Adipose tissue (tissue), 3 donors: ENCODE data around the gene LRRN2. TPM values are rescaled to one million over a fixed set of nuclear protein-coding genes. Genes with fewer than 3 reads are reported as not detected.

Source experiments
- H3K27ac ChIP-seq: one replicate; pipeline ENCODE4 v1.5.1; 2013; ENCODE audit warnings: low read depth, low read length
- WGBS, 3 donors: extraction: QIAGEN DNeasy Blood & Tissue Kit; methylation state at CpG; one replicate each; pipeline ENCODE4 v1.1.7; 2013; 5-methylcytosine and 5-hydroxymethylcytosine counted together
- polyA plus RNA-seq, 3 donors: library from polyadenylated mRNA; stranded (reverse); fragments of 200-250 nt; gene quantifications; one replicate each; pipeline ENCODE4 v1.2.3, GENCODE V29; 2013
- donor health status: healthy with polysubstance abuse.
- donor health status: Bipolar disorder and iron deficiency.
- donor health status: healthy.

The LRRN2 gene
- polyA plus RNA-seq, 3 donors = 0.38 to 5.1 (median 3.1) TPM

DNA sequence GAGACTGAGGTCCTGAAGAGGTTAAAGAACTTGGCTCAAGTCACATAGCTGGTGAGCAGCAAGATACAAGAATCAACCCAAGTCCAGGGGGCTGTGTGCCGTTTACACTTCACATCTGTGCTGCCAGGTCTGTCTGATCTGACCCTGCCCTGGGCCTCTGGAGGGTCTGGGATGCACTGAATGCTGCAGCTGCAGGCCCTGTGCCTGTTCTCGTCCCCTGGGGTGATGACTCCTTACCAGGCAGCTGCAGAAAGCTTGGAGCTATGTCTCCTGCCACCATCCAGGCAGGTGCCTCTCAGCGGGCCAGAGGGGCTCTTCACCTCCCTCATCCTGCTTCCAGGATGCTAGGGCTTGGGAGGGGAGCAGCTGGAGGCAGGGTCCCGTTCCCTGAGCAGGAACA lies 63.5 kb downstream of the LRRN2 start:
- no peak overlapping the region for H3K27ac ChIP-seq
- 62 to 81% (median 73%) methylated on average over 4 of the region's 4 CpGs for WGBS, 3 donors

DNA sequence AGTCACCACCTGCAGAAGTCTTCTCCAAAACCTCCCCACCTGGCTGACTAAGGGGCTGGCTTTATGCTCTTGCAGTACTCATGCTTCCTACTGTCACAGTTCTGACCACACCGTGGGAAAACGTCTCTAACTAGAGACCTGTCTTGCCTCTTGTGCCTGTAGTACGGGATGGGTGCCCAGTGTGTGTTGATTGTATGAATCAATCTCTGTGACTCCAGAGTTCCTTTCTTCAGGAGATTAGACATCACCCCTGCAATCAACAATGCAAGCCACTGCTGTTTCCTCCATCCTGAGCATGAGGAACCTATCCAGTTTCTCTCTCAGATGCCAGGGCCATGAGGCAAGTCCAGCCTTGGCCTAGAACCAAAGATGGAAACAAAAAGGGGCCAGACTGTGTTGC lies 64.1 kb downstream of the LRRN2 start:
- no peak overlapping the region for H3K27ac ChIP-seq
- WGBS, 3 donors = 49 to 84% (median 76%) methylated on average over 3 of the region's 3 CpGs

DNA sequence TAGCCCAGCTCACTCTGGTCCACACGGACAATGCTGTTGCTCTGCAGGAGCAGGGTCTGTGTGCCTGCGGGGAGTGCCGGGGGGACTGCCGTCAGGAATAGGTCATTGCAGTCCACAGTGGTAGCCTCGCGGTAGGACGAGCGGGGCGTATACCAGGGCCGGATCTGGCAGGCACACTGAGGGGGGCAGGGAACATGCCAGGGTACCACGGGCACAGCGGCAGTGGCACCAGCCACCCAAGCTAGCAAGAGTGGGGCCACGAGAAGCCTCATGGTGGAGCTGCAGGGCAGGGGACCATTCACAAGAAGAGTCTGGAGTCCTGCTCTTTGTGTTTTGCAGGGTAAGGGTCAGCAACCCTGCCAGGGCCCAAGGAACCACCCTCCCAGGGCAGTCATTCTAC lies 65.8 kb downstream of the LRRN2 start:
- no peak overlapping the region for H3K27ac ChIP-seq
- WGBS, 3 donors = 84 to 92% (median 89%) methylated on average over 13 of the region's 13 CpGs

DNA sequence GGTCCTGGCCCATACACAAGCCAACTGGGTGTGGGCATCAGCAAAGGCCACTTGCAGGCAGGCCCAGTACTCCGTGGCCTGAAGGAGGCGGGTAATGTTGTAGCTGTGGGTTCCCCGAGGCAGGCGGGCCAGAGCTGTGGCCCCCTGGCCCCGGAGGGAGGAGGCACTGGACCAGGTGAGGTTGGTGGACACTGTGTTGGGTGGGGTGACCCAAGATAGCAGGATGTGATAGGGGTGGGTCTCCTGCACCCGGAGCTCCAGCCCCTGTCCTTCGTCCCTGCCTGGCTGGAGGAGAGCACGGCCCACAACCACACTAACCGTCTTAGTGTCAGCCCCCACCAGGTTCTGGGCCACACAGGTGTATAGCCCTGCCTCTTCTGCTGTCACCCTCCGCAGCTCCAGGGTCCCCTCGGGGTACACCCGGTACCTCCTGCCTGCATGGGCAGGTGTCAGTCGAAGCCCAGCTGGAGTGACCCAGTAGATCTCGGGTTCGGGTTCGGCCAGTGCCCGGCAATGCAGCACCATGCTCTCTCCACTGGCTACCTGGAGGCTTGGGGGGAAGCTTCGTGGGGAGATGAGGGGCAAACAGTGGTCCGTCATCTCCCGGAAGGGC lies 67.3 kb downstream of the LRRN2 start:
- WGBS, 3 donors = 92 to 95% (median 94%) methylated on average over 20 of the region's 20 CpGs

DNA sequence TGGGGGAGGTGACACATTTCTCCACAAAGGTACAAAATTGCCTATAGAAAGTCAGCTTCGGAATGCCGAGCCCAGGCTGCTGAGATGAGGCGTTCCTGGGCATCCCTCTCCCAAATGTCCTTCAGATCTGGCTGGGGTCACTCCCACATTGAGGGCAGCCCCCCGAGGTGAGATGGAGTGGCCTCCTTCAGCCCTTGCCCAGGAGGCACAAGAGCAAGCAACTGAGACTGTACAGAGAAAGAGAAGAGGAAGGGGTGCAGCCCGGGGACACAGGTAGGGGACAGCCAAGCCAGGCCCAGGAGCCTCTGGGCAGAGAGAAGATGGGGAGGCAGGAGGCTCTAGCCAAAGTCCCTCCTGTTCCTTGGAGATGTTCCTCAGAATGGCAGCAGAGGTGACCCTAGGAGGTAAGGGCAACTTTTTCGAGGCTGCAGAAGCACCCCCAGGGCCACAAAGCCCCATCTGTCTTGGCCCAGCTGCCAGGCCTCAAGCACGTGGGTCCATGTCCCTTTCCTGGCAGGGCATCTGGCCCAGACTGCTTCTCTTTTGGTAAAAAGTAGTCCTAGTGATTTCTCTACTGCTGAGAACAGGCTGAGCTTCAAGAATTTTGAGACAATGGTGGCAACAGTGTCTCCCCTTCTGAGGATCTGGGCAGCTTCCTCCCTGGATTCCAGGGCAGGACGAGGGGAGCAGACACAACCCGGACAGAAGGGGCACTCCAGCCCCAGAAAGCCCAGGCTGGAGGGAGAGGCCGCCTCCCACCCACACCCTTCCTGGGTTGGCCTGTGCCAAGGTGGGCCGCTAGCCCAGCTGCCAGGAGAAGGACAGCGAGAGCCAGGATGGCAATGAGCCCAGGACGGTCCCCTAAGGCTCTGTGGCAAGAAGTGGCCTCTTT lies 68.0 kb downstream of the LRRN2 start:
- H3K27ac ChIP-seq = no peak overlapping the region

More for the DNA sequence above, 67.3 kb downstream of the LRRN2 start:
- H3K27ac ChIP-seq = no peak overlapping the region

DNA sequence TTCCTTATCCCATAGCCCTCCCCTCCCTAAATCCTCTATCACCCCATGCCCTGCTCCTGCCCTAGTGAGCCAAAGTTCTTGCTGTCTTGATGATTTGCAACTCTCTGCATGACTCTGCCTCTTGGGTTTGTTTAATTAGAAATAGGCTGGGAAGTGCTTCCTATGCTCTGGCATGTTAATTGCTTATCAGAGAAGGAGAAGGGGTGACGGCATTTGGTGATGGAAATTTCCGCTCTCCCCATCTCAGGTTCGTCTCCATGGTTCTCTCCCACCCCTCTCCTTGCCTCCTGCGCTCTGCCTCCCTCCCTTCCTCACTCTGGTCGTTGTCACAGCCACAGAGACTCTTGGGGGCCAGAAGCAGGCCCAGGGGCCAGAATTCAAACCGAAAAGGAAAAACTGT lies 68.9 kb downstream of the LRRN2 start:
- WGBS, 3 donors = 79 to 88% (median 87%) methylated on average over 6 of the region's 6 CpGs
- no peak overlapping the region for H3K27ac ChIP-seq

More for the DNA sequence above, 68.0 kb downstream of the LRRN2 start:
- 75 to 76% (median 75%) methylated on average over 13 of the region's 13 CpGs for WGBS, 3 donors

DNA sequence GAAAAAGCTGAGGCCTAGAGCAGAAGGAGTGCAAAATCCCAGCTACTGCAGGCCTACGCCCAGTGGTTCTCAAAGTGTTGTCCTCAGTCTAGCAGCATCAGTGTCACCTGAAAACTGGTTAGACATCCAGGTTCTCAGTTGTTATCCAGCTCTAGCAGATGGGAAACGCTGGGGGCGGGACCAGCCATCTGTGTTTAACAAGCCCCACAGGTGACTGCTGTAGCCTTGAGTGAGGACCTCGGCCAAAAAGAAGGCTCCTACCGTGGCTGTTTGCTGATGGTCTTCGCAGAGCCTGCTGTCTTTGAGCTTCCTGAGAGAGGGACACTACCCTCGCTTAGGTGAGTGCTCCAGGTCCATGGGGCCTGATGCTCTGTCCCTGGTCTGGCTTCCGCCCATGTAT lies 69.7 kb downstream of the LRRN2 start:
- no peak overlapping the region for H3K27ac ChIP-seq
- 69 to 93% (median 89%) methylated on average over 8 of the region's 8 CpGs for WGBS, 3 donors

DNA sequence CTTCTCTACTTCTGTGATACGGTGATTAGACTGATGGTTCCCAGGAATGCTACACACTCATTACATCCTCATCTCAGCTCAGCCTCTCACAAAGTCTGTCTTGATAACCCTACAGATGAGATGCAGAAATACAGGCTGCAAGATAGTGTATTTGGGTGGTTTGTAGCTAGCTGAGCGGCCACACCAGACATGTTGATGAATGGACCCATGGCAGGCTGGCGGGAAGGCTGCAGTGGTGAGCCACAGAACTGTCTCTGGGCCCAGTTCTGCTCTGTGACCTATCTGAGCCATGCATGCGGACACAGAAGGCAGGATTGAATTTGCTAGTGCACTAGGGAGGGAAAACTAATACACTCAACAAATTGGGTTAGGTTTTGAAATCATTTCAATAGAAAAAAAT lies 71.9 kb downstream of the LRRN2 start:
- H3K27ac ChIP-seq = no peak overlapping the region
- 91 to 92% (median 91%) methylated on average over 4 of the region's 4 CpGs for WGBS, 3 donors

DNA sequence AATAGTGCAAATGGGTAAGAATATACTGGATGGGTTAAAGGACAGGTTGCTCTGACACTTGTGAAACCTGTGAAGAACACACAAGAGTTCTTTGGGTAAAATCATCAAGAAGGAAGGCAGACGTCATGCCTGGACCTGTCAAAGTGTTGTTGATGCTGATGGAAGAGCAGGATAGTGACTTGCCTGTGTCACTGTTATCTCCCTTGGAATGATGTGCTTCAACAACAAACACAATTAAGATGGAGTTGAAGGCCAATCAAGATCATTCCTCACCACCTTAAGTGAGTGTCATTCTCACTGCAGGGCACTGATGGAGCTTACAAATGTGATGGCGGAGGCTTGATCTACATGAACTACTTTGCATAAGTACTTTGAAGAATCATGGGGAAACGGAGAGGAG lies 73.2 kb downstream of the LRRN2 start:
- H3K27ac ChIP-seq = no peak overlapping the region
- 89 to 93% (median 93%) methylated on average over 3 of the region's 3 CpGs for WGBS, 3 donors

DNA sequence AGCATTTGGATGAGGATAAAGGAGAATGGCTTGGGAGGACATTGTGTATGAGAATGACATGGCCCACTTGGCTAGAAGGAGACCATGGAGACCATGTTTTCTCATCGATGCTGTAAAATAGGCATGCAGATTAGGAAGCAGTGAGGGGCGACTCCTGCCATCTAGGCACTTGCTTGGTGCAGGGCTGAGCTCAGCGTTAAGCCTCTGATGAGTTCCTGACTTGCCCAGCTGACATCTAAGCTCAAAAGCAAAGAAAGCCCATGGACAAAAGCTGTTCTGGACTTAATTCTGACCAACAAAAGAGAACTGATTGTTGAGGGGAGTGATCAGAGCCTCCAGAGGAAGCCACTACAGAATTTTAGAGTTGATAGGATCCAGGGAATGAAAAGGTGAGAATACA lies 74.5 kb downstream of the LRRN2 start:
- WGBS, 3 donors = 69 to 88% (median 72%) methylated on average over 3 of the region's 3 CpGs

DNA sequence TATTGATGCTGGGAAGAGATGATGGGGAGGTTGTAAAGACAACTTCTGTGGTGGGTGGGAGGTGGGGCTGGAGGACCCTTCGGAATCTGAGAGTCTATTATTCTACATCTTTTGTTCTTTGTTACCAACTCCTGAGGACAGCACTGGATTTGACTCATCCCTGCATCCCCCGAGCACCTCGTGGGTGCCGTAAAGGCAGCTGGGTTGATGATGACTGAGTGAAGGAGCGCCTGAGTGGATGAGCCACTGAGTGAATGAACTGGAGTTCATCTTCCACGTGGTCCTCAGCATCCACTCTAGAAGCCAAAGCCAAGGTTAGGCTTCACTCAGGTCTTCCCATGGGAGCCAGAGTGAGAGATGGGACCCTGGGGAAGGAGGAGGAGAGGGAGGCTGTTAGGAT lies 77.6 kb downstream of the LRRN2 start:
- no peak overlapping the region for H3K27ac ChIP-seq
- WGBS, 3 donors = 80 to 83% (median 81%) methylated on average over 6 of the region's 6 CpGs

More for the DNA sequence above, 74.5 kb downstream of the LRRN2 start:
- H3K27ac ChIP-seq = no peak overlapping the region

DNA sequence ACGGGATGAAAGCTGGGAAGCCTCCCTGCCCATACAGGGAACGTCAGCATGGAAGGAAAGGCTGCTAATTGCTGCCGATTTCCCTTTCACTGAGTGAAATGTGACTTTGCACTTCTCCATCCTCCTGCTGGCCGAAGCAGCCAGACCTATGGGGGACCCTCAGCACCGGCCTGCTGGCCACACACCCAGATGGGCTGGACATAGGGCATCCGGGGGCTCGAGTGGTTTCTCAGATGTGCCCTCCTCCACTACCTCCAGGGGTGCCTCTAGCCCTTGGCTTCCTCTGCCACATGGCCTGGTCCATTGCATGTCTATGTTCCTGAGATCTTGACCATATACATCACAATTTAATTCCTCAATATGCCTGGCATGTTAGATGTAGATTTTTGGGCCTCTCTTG lies 79.7 kb downstream of the LRRN2 start:
- no peak overlapping the region for H3K27ac ChIP-seq
- 64 to 75% (median 65%) methylated on average over 7 of the region's 7 CpGs for WGBS, 3 donors

DNA sequence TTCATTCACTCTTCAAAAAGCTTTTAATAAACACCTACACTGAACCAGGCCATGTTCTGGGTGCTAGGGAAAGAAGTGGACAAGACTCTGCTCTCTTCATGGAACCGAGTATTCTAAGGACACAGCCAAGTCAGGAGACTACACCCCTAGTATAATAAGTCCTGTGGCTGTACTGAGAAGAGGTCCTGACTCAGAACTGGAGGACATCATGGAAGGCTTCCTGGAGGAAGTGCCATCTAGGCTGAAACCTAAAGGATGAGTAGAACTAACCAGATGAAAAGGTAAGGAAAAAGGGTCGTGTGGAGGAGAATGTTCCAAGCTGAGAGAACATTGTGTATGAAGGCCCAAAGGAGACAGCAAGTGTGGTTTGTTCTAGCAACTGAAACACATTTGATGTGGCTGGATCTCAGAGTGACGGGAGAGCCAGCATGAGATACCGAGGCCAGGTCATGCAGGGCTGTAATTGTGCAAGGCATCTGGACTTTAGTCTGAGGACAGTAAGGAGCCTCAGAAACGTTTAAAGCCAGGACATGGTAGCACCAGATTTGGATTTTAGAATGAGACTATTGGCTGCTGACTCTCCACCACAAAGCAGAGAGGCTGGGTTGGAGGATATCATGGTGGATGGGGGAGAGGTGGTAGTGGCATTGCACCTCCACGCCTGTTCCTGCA lies 82.5 kb downstream of the LRRN2 start:
- 74 to 83% (median 82%) methylated on average over 6 of the region's 6 CpGs for WGBS, 3 donors
- no peak overlapping the region for H3K27ac ChIP-seq

DNA sequence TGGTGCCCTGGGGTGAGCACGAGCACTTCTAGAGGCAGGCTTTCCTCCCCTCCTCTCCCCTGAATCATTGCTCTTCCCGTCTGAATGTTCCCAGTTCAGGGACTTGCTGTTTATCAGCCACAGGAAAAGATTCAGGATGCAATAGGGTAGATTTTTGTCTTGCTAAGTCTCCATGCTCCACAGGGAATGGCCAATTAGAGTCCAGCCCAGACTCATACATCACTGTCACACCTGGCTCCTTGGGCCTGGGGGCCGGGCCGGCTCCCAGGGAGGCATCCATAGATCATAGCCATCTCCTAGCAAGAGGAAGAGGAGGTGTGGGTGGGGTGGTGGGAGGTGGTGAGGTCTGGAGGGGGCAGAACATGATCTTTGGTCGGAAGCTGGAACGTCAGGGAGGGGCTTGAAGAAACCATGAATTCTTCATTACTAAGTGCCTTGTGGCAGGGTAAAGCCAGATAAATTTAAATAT lies 83.4 kb downstream of the LRRN2 start:
- 48 to 61% (median 60%) methylated on average over 6 of the region's 6 CpGs for WGBS, 3 donors

DNA sequence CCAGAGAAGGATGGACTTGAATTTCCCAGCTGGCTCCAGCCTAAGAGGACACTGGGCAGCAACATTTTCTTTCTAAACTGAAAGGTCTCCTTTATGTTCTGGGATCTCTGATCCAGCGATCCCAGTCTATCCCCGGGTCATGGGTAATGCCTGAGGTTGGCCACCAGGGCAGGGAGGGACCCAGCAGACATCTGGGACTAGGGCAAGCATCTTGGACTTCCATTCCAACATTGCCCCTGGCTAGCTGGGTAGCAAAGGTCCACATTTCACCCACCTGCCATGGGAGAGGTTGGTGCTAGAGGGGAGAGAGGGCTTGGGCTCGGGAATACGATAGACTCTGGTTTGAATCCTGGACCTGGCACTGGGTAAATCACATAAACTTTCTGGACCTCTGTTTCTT lies 84.6 kb downstream of the LRRN2 start:
- no peak overlapping the region for H3K27ac ChIP-seq
- 95 to 97% (median 96%) methylated on average over 4 of the region's 4 CpGs for WGBS, 3 donors

More for the DNA sequence above, 83.4 kb downstream of the LRRN2 start:
- no peak overlapping the region for H3K27ac ChIP-seq

DNA sequence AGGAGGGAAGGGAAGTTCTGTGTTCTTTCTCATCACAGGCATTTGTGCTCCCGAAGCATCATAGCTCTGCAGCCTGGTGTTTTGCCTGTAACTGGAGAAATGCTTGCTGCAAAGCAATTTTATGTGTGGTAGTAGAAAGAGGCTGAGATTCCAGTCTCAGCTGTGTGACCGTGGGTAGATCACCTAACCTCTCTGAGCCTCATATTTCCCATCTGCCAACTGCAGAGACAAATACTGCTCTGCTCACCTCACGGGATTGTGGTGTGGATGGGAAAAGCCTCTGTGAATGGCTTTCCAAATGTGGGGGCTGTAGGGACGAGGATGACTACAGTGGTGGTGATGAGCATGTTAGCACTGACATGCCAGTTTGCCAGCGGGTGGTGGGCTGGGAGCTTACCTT lies 85.3 kb downstream of the LRRN2 start:
- no peak overlapping the region for H3K27ac ChIP-seq
- WGBS, 3 donors = 81 to 87% (median 84%) methylated on average over 5 of the region's 5 CpGs

DNA sequence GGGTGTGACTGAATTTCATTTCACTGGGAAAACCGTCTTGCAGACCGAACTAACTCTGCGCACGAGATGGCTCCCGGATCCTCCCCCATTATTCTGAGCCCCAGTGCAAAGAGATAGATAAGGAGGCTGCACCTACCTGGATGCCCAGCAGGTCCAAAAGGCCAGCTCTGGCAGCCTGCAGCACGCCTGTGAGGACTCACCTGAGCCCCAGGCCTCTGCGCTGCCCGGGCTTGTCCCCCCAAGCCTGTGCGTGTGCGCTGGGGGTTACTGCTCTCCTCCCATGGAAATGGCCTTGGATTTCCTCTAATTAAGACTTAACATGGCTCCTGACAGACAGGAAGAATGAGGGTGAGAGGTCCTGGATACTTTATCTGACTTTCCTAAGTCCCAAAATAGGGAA lies 85.9 kb downstream of the LRRN2 start:
- H3K27ac ChIP-seq = no peak overlapping the region
- 83 to 85% (median 84%) methylated on average over 10 of the region's 10 CpGs for WGBS, 3 donors

DNA sequence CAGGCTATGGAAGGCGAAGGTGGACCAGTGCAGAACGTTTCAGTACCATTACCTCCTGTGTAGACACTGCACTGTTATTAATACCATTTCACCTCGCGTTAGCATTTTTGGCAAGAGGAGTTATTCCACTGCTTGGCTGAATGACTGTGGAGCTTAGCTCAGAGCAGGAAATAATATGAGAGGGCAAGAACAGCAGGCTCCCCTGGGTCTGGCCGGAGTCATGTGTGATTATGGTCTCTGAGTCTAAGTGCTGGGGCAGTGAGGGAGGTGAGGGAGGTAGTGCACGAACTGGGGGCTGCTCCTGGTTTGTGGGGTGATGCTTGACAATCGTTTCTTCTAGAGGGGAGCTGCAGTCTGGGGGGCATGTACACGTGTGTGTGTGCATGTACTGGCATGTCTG lies 86.4 kb downstream of the LRRN2 start:
- no peak overlapping the region for H3K27ac ChIP-seq
- 66 to 72% (median 68%) methylated on average over 8 of the region's 8 CpGs for WGBS, 3 donors

DNA sequence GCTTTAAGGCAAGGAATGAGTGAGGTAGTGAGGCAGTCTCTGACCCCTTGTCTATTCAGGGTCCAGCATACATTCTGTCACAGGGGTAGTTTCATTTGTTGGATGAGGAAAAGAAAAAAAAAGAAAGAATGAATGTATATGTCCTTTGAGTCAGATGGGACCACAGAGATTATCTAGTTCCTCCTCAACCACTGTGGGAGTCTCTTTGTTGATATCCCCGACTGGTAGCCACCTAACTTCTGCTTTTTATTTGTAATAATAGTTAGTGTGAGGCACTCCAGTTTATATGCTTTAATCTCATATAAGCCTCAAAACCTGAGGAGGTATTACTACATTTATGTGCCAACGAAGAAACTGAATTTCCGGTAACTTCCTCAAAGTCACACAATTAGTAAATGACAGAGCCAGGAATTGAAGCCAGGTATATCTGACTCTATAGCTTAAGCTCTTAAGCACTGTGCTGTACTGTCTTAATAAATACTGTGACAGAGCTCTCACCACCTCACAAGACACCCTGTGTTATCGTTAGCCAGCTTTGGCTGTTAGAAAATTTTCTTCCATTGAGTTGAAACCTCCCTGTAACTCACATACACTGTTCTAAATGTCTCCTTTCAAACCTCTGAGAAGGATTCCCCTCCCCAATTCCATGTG lies 87.1 kb downstream of the LRRN2 start:
- WGBS, 3 donors = 58 to 86% (median 64%) methylated on average over 4 of the region's 4 CpGs
- H3K27ac ChIP-seq = no peak overlapping the region
